NB4 (cell line): Measurements from ENCODE around the gene GABRG3.

Source experiments
- CTCF ChIP-seq: IDR thresholded peaks from one replicate; pipeline ENCODE4 v1.5.1; 2012; ENCODE audit warnings: low read depth, low read length
- POLR2A ChIP-seq: IDR thresholded peaks from 2 replicates; pipeline ENCODE4 v1.6.1; 2011; ENCODE audit warnings: mild to moderate bottlenecking; ENCODE audit not compliant: insufficient read length; ENCODE audit errors: extremely low read depth

- TF ChIP-seq CTCF = no peak
- no peak for TF ChIP-seq POLR2A
These were observed 510.8 kb downstream of the GABRG3 start for GRCh38 chr15:27481768-27482167.
